ENCODE results near the gene RBM15. TPM values are rescaled to one million over a fixed set of nuclear protein-coding genes. Genes with fewer than 3 reads are reported as not detected.

RBM15 gene
- total RNA-seq, 2 donors from 2014 or later: 21.4 to 25.9 TPM

DNA sequence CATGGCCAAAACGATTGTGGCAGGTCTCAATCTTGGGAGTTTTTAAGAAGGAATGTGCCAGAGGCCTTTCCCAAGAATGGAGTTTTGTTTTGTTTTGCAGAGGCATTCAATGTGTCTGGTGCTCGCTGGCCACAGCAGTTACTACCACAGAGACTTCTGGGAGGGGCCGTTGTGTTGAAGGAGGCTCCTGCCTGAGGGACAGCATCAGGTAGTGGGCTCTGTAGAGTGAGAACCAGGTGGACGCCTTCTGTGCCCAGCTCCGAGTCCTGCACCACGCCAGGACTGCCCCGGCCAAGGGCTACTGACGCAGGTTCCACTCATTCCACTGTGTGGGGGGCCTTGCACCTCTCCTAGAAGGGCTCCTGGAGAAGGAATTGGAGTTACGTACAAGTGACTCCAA lies 44.9 kb upstream of the RBM15 start:
- no peaks in the 10 kb centered on the region for H3K27me3 ChIP-seq
- H3K36me3 ChIP-seq (replicated peaks in 1 of 2; ENCODE audit: insufficient read depth in 1 of 2, low read depth in 2 of 2): no peaks in the 10 kb centered on the region
- ATAC-seq: no peak
- DNase-seq: no peak
- H3K4me3 ChIP-seq: no peak overlapping the region
- intact Hi-C loops (cut with DNase I): no loop called here
- no peak overlapping the region for H3K27ac ChIP-seq
- no peaks in the 10 kb centered on the region for H3K4me1 ChIP-seq
- WGBS, 2 donors: 84 to 88% methylated on average over 9 of the region's 9 CpGs
- H3K9me3 ChIP-seq: no peaks in the 10 kb centered on the region
- no peak for TF ChIP-seq POLR2A (IDR thresholded peaks at IDR 0.05)
- no peak for TF ChIP-seq CTCF (IDR thresholded peaks at IDR 0.05)

GRCh38 chr1:110298991-110299390 lies 40.2 kb upstream of the RBM15 start:
- WGBS, 2 donors: 85 to 86% methylated on average over 4 of the region's 4 CpGs
- H3K27me3 ChIP-seq: no peaks in the 10 kb centered on the region
- no peak for DNase-seq
- no peaks in the 10 kb centered on the region for H3K9me3 ChIP-seq
- no peak overlapping the region for H3K4me3 ChIP-seq
- TF ChIP-seq CTCF (IDR thresholded peaks at IDR 0.05): no peak
- no peak for TF ChIP-seq POLR2A (IDR thresholded peaks at IDR 0.05)
- intact Hi-C loops (cut with DNase I): no loop called here
- H3K4me1 ChIP-seq: no peaks in the 10 kb centered on the region
- no peaks in the 10 kb centered on the region for H3K36me3 ChIP-seq (replicated peaks in 1 of 2; ENCODE audit: insufficient read depth in 1 of 2, low read depth in 2 of 2)
- ATAC-seq: no peak
- H3K27ac ChIP-seq: no peak overlapping the region

DNA sequence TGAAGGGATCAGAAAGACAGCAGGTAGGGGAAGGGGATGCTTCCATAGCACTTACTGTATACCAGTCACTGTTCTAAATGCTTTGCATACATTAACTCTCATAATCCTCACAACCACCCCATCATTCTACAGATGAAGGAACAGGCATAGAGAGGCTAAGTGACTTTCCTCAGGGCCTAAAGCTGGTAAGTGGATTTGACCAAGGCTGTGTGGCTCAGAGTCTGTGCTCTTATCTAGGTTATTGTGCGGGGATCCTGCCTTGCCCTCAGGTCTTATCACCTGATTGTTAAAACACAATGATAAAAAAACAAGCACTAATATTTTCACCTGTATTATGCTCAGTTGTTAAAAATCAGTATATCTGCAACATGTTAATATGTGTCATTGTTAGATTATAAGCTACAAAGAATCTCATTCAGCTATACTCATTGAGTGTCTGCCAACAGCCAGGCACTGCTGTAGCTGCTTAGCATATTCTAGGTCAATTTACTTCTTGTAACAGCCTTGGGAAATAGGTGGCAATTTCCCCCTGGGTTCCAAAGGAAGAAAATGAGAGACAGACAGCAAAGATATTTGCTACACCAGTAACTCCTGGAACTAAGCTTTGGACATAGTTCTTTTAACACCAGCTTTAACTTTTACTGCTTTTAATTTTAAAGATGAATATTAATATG lies 38.6 kb upstream of the RBM15 start:
- H3K4me3 ChIP-seq: no peak overlapping the region
- no peak overlapping the region for H3K27ac ChIP-seq
- H3K27me3 ChIP-seq: no peaks in the 10 kb centered on the region
- DNase-seq (no peak), ATAC-seq (no peak)
- H3K36me3 ChIP-seq (replicated peaks in 1 of 2; ENCODE audit: insufficient read depth in 1 of 2, low read depth in 2 of 2): no peaks in the 10 kb centered on the region
- H3K4me1 ChIP-seq: no peaks in the 10 kb centered on the region
- H3K9me3 ChIP-seq: no peaks in the 10 kb centered on the region
- 21 to 31% methylated on average over 1 of the region's 1 CpG for WGBS, 2 donors
- TF ChIP-seq POLR2A (IDR thresholded peaks at IDR 0.05) (no peak), CTCF (IDR thresholded peaks at IDR 0.05) (no peak)
- intact Hi-C loops (cut with DNase I): no loop called here

DNA sequence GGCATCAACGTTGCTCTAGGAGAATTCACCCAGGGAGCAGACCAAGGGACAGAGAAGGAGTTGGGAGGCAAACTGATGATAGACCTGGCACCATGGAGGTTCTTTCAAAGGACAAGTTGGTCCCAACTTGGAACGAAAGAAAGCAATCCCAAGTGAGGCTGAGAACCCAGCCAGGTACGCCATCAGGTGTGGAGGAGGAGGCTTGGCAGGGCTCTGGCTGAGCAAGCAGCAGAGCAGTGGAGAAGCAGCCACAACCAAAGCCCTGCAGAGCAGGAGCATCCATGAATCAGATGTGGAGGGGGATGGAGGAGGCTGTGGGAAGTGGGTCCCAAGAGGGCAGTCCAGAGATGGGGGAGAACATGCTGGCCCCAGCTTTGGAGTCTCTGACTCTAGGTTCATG lies 36.3 kb upstream of the RBM15 start:
- no peak for ATAC-seq
- 69 to 75% methylated on average over 3 of the region's 3 CpGs for WGBS, 2 donors
- H3K36me3 ChIP-seq (replicated peaks in 1 of 2; ENCODE audit: insufficient read depth in 1 of 2, low read depth in 2 of 2): no peaks in the 10 kb centered on the region
- H3K4me3 ChIP-seq: no peak overlapping the region
- H3K27me3 ChIP-seq: no peaks in the 10 kb centered on the region
- no peaks in the 10 kb centered on the region for H3K9me3 ChIP-seq
- H3K27ac ChIP-seq: no peak overlapping the region
- intact Hi-C loops (cut with DNase I): no loop called here
- DNase-seq: no peak
- TF ChIP-seq CTCF (IDR thresholded peaks at IDR 0.05) (no peak), POLR2A (IDR thresholded peaks at IDR 0.05) (no peak)
- peaks cover 6% of the 10 kb centered on the region for H3K4me1 ChIP-seq

DNA sequence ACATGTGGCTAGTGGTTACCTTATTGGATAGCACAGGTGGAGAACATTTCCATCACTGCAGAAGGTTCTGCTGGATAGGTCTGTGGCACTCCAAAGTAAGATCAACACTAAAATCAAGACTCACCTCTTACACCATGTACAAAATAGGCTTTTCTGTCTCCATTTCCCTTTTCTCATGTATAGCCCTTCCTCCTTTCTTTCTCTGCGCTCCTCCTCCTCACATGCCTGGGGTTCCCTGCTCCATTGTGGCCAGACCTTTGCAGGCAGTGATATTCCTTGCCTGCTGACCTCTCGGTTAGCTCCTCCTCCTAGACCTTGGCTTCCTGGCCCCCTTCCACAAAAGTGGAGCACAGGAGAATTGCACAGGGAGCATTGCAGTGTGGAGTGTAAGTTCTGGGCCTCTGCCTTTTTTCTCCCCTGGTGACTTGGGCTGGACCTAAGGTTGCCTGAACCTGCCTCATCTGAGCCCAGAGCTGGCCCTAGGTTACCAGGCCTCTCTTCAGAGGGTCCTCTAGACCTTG lies 33.2 kb upstream of the RBM15 start:
- Histone ChIP-seq H3K4me1 (peaks cover 11% of the 10 kb centered on the region), H3K9me3 (no peaks in the 10 kb centered on the region), H3K36me3 (replicated peaks in 1 of 2; ENCODE audit: insufficient read depth in 1 of 2, low read depth in 2 of 2) (no peaks in the 10 kb centered on the region), H3K27me3 (no peaks in the 10 kb centered on the region), H3K4me3 (no peak overlapping the region), H3K27ac (no peak overlapping the region)
- peak; percentile 28 to 61 (median 48) for DNase-seq
- ATAC-seq: no peak
- 21 to 33% methylated on average over 2 of the region's 2 CpGs for WGBS, 2 donors
- TF ChIP-seq POLR2A (IDR thresholded peaks at IDR 0.05): no peak
- no peak for TF ChIP-seq CTCF (IDR thresholded peaks at IDR 0.05)
- intact Hi-C loops (cut with DNase I): no loop called here
